GM06990 (cell line): Measurements from ENCODE around the gene HPCA.

Experiments
- DNase-seq: peaks from one replicate; pipeline ENCODE4 v3.0.0-alpha.2; 2011; ENCODE audit not compliant: insufficient read length; ENCODE audit errors: extremely low read depth
- H3K27me3 ChIP-seq: replicated peaks from 2 replicates; pipeline ENCODE4 v1.6.0; 2011; ENCODE audit warnings: low read length; ENCODE audit not compliant: control insufficient read depth, insufficient read depth
- H3K36me3 ChIP-seq: 2 replicates; pipeline ENCODE4 v1.5.1; 2011; ENCODE audit warnings: low read length; ENCODE audit not compliant: control insufficient read depth, insufficient read depth
- H3K4me3 ChIP-seq: replicated peaks from 2 replicates; pipeline ENCODE4 v1.5.1; 2011; ENCODE audit warnings: low read depth, mild to moderate bottlenecking, control low read depth, low read length
- TF ChIP-seq, protein P1 (sequence below): IDR thresholded peaks from 2 replicates; pipeline ENCODE4 v1.5.1; 2011; ENCODE audit warnings: low read length, control low read depth, mild to moderate bottlenecking, inconsistent platforms; ENCODE audit not compliant: insufficient read depth, poor library complexity, severe bottlenecking

HPCA gene

DNA sequence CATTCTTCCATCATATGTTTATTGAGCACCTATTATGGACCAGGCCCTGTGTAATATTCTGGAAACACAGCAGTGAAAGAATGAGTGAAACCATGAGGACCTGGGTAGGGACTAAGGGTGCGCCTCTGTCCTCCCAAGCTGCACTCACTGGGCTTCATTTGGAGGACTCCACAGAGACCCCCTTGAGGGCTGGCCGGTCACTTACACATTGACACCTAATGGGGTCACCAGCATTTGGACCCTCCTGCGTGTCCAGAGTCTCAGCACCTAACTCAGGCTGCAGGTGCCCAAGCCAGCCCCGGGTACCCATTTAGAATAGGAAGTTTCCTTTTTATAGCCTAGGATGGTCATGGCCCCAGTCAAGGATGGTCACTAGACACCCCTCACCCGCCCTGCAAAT is 12.8 kb upstream of the HPCA start:
- H3K4me3 ChIP-seq: no peak overlapping the region
- H3K27me3 ChIP-seq: 0 out of 2 replicates have a peak, but pooled peaks cover 1% of the 10 kb centered on the region
- no peaks in the 10 kb centered on the region for H3K36me3 ChIP-seq
- DNase-seq: no peak
- TF ChIP-seq, protein P1, sequence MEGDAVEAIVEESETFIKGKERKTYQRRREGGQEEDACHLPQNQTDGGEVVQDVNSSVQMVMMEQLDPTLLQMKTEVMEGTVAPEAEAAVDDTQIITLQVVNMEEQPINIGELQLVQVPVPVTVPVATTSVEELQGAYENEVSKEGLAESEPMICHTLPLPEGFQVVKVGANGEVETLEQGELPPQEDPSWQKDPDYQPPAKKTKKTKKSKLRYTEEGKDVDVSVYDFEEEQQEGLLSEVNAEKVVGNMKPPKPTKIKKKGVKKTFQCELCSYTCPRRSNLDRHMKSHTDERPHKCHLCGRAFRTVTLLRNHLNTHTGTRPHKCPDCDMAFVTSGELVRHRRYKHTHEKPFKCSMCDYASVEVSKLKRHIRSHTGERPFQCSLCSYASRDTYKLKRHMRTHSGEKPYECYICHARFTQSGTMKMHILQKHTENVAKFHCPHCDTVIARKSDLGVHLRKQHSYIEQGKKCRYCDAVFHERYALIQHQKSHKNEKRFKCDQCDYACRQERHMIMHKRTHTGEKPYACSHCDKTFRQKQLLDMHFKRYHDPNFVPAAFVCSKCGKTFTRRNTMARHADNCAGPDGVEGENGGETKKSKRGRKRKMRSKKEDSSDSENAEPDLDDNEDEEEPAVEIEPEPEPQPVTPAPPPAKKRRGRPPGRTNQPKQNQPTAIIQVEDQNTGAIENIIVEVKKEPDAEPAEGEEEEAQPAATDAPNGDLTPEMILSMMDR: no peak

DNA sequence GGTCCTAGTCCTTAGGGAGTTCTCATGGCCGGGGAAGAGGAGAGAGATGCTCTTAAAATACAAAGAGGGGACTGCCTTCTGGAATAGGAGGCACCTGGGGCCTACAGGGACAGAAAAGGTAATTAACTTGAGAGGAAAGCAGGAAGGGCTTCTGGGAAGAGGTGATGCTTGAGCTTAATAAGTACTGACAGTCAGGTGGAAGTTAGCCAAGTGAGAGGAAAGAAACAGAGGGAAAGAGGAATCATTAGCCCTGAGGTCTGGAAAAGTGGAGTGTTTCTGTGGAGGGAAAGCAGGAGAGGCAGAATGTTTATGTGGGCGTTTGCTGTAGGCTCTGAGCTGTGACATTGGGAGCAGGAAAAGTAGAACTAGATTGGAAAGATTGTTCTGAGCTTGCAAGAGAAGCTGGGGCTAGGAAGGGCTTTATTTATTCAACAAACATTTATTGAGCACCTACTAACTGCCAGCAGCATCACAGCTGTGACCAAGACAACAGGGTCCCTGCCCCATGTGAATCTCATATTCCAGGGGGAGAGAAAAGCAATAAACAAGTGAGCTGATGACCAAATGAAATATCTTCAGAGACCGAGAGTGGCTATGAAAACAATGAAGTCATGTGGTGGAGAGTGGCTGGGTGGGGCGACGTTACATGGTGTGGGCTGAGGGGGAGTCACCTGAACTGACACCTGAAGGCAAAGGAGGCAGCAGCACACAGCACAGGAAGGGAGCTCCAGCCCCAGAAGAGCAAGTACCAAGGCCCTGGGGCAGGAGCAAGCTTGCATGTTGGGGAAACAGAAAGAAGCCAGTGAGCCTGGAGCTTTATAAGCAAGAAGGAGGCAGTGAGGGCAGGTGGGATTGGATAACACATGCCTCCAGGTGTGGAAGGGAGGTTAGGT is 11.2 kb upstream of the HPCA start:
- TF ChIP-seq, protein P1: no peak
- no peak for DNase-seq
- 0 out of 2 replicates have a peak, but pooled peaks cover 1% of the 10 kb centered on the region for H3K27me3 ChIP-seq
- no peaks in the 10 kb centered on the region for H3K36me3 ChIP-seq
- H3K4me3 ChIP-seq: no peak overlapping the region

DNA sequence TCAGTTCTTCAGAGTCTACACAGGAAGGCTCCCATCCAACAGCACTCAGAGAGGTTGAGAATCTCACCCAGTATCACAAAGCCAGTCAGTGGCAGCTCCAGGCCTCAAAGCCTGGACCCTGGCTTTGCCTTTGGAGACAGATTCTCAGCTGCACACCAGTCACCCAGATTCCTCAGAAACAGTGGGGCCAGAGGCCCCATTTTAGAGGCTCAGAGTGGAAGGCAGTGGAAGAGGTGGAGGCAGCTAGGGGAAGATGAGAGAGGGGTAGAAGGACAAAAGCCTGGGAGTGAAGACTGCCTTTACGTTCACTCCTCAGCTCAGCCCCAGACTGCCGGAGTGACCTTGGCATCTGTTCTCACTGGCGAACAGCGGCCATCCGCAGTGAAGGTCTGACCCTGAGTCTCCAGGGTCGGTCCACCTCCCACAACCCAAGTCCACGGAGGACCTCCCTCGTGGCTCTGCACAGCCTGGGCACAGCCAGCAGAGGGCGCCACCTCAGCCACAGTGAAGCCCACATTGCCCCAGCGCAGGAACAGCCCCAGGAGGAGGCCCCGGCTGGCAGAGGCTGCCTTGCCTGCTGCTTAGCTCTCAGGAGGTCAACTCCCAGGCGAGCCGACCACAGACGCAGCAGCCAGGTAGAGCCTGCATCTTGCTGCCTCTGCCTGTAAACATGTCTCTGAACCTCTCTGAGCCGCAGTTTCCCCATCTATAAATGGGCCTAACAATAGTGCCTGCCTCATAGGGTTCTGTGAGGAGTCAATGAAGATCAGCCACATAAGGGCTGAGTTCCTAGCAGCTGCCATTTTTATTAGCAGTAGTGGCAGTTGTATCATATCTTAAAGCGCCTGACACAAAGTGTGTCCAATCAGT is 9.7 kb upstream of the HPCA start:
- TF ChIP-seq, protein P1: peak; percentile 96
- Histone ChIP-seq H3K36me3 (no peaks in the 10 kb centered on the region), H3K4me3 (no peak overlapping the region), H3K27me3 (no peaks in the 10 kb centered on the region)
- peak; percentile 58 for DNase-seq

DNA sequence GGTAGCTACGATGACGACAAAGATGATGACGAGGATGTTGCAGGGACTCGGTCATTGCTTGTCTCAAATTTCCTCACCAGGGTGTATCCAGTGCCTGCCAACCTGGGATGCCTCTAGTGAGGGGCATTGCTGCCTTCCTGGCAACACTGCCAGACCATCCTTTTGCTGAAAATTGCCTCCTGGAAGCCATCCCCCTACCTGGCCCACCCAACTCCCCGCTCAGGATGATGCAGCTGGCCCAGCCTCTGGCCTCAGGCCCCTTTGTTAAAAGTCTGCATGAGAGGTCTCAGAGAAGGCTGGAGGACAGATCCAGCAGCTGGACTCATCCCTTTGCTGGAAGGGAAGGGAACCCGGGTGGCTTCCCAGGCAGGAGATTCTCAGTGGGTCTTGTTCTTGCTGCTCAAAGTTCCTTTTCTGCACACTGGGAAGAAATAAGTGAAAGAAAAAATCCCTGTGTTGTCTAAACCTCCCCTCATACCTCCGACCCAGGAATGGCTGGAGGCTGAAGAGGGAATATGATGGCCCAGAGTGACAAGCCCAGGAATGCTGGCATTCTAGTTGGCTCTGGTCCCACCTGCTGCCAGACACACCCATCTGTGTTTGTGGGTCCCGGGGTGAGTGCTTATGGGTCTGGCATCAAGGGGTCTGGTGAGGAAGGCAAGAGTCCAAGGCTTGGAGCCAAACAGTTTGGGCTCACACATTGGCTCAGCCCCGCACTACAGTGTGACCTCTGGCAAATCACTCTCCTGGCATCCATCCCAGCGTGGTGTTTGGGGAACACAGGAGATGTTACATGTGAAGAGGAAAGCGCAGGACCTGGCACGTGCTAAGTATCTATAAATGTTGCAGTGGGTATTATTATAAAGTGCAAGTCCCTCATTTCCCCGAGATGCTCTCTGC is 8.8 kb upstream of the HPCA start:
- no peaks in the 10 kb centered on the region for H3K27me3 ChIP-seq
- TF ChIP-seq, protein P1: no peak
- no peaks in the 10 kb centered on the region for H3K36me3 ChIP-seq
- no peak for DNase-seq
- no peak overlapping the region for H3K4me3 ChIP-seq

DNA sequence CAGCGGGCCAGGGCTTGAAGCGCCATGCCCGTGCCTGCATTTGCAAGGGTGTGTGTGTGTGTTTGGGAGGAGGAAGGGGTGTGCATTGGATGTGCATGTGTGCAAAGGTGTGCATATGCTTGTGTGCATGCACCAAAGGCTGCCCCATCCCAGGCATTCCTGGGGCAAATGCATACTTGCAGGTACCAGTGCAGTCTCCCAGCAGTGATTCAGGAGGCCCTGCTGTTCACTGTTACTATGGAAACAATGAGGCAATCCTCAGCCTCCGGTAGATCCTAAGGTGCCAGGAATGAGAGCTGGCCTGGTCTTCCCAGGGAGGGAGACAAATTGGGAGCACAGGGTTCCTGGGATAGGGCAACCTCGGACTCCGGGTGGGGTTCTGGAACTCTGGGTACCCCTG is 8.1 kb upstream of the HPCA start:
- H3K4me3 ChIP-seq: no peak overlapping the region
- DNase-seq: no peak
- H3K27me3 ChIP-seq: no peaks in the 10 kb centered on the region
- TF ChIP-seq, protein P1: no peak
- H3K36me3 ChIP-seq: no peaks in the 10 kb centered on the region
